Common myeloid progenitor, CD34-positive (primary cell): ENCODE results near the gene EDEM1.

Experiments used
- CTCF ChIA-PET: fragments of 350-600 bp; sonication (Branson Sonifier 250); formaldehyde crosslinking; loops from one replicate; lab custom pipeline; 2021; ENCODE audit warnings: antibody characterized with exemption; lab: Charles Lee
- POLR2A ChIA-PET: fragments of 350-600 bp; sonication (Branson Sonifier 250); formaldehyde crosslinking; loops from one replicate; lab custom pipeline; 2021; ENCODE audit warnings: antibody characterized with exemption; lab: Charles Lee
- DNase-seq, 3 donors: peaks; one replicate each; pipeline versions ENCODE4 v3.0.0 to v3.0.0-alpha.2; 2013
- H3K27ac ChIP-seq, 2 experiments: 1 replicate in 1 of 2; 2 replicates in 1 of 2; pipeline ENCODE4 v1.7.0; 2013; ENCODE audit warnings: inconsistent platforms in 2 of 2, low read length in 2 of 2, mild to moderate bottlenecking in 2 of 2, low read depth in 1 of 2, moderate library complexity in 1 of 2; ENCODE audit not compliant: severe bottlenecking in 2 of 2, insufficient read depth in 1 of 2, poor library complexity in 1 of 2
- H3K27me3 ChIP-seq, 5 experiments: replicated peaks in 2 of 5; 1 replicate in 3 of 5; 2 replicates in 2 of 5; pipeline versions ENCODE4 v1.6.1 to v1.7.0; 2013; ENCODE audit warnings: low read length in 4 of 5, mild to moderate bottlenecking in 2 of 5, moderate library complexity in 2 of 5, inconsistent platforms in 1 of 5; ENCODE audit not compliant: insufficient read depth in 5 of 5, control insufficient read depth in 4 of 5
- H3K36me3 ChIP-seq, 4 experiments: 1 replicate in 2 of 4; 2 replicates in 2 of 4; pipeline versions ENCODE4 v1.6.1 to v1.7.0; 2013; ENCODE audit warnings: low read length in 3 of 4, control low read depth in 1 of 4, mild to moderate bottlenecking in 1 of 4; ENCODE audit not compliant: control insufficient read depth in 4 of 4, insufficient read depth in 4 of 4
- H3K4me1 ChIP-seq, 4 experiments: 1 replicate in 3 of 4; 2 replicates in 1 of 4; pipeline versions ENCODE4 v1.6.1 to v1.7.1; 2013; ENCODE audit warnings: low read length in 3 of 4, mild to moderate bottlenecking in 3 of 4, control low read depth in 1 of 4, inconsistent platforms in 1 of 4, moderate library complexity in 1 of 4; ENCODE audit not compliant: control insufficient read depth in 4 of 4, insufficient read depth in 4 of 4; ENCODE audit errors: control extremely low read depth in 1 of 4
- H3K4me3 ChIP-seq, 7 experiments: 1 replicate in 4 of 7; 2 replicates in 3 of 7; pipeline versions ENCODE4 v1.5.1 to v1.7.0; 2013; ENCODE audit warnings: mild to moderate bottlenecking in 7 of 7, low read length in 6 of 7, moderate library complexity in 6 of 7, inconsistent platforms in 2 of 7, low read depth in 2 of 7, control low read depth in 1 of 7; ENCODE audit not compliant: insufficient read depth in 4 of 7, control insufficient read depth in 1 of 7; ENCODE audit errors: extremely low read depth in 1 of 7
- H3K9me3 ChIP-seq, 5 experiments: 1 replicate in 4 of 5; 2 replicates in 1 of 5; pipeline versions ENCODE4 v1.6.1 to v1.7.1; 2013; ENCODE audit warnings: low read length in 4 of 5, mild to moderate bottlenecking in 2 of 5, inconsistent platforms in 1 of 5, low read depth in 1 of 5, moderate library complexity in 1 of 5; ENCODE audit not compliant: control insufficient read depth in 4 of 5, insufficient read depth in 2 of 5; ENCODE audit errors: control extremely low read depth in 1 of 5
- WGBS: methylation state at CpG from one replicate; pipeline ENCODE4 v1.1.5; 2013; ENCODE audit not compliant: insufficient coverage; 5-methylcytosine and 5-hydroxymethylcytosine counted together

The EDEM1 gene

DNA sequence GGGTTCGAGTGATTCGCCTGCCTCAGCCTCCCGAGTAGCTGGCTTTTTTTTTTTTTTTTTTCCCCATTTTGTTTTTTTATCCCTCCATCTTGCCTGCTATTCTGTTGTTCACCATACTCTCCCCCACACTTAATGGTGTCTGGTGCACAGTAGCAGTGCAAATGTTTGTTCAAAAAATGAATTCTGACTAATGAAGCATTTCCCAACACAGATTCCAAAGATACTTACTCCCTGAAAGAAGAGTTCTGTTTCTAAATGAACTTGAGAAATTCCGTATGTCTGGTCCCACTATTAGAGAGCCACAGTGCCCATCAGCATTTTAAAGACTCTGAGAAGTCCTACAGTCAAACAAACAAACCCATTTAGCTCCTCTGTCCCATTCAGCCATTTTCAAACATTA, 9.5 kb downstream of the EDEM1 start:
- ChIA-PET POLR2A (no interaction called here), CTCF (interaction anchor here (0.8 to 3.7 kb wide), 9 partner anchors 9 to 74 kb away, joined by 3 to 13 read pairs (median 5); partner anchors contain the start of gene ARL8B)
- no peak for DNase-seq
- peak overlapping the region in 1 of 2 experiments; percentile 60 for H3K27ac ChIP-seq
- no peaks in the 10 kb centered on the region for H3K9me3 ChIP-seq
- 100% methylated on average over 3 of the region's 4 CpGs for WGBS
- no peaks in the 10 kb centered on the region for H3K27me3 ChIP-seq
- H3K4me3 ChIP-seq: no peak overlapping the region
- peaks cover 30 to 60% (median 38%) of the 10 kb centered on the region in 4 experiments for H3K4me1 ChIP-seq
- H3K36me3 ChIP-seq: peaks cover 9 to 39% (median 29%) of the 10 kb centered on the region in 4 experiments

DNA sequence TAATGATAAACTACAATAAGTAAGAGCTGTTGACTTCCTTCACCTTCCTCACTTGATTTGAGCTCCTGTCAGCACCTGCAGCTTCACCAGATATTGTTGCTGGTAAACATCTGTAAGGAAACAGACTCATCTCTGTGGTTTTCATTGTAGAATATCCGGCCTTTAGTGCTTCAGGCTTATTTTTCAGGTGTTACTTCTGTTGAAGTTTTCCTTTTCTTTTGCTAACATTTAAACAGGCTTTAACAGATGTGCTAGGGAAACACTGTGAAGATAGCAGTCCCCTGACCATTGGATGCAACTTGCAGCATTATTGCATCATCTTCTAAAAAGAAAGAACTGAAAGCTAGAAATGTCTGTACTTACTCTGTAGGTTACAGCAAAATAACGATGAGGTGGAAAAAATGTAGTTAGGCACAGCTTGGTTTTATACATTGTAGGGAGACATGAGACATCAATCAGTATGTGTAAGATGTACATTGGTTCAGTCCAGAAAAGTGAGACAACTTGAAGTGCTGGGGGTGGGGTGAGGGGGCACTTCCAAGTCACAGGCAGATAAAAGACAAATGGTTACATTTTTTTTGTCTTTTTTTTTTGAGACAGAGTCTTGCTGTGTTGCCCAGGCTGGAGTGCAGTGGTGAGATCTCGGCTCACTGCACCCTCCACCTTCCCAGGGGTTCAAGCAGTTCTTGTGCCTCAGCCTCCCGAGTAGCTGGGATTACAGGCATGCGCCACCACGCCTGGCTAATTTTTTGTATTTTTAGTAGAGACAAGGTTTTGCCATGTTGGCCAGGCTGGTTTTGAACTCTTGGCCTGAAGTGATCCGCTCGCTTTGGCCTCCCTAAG, 10.2 kb downstream of the EDEM1 start:
- Histone ChIP-seq H3K27me3 (no peaks in the 10 kb centered on the region), H3K4me3 (no peak overlapping the region), H3K36me3 (peaks cover 9 to 45% (median 34%) of the 10 kb centered on the region in 4 experiments), H3K9me3 (no peaks in the 10 kb centered on the region), H3K4me1 (peaks cover 25 to 53% (median 32%) of the 10 kb centered on the region in 4 experiments), H3K27ac (peak overlapping the region; percentile 13 to 60)
- 89% methylated on average over 6 of the region's 8 CpGs for WGBS
- CTCF ChIA-PET: interaction anchor here (0.8 to 3.7 kb wide), 8 partner anchors 9 to 75 kb away, joined by 3 to 13 read pairs (median 4); partner anchors contain the start of gene ARL8B
- POLR2A ChIA-PET: interaction anchor here (0.8 kb wide), 1 partner anchor 17 kb away, joined by 3 read pairs; no protein-coding TSS in a partner anchor
- DNase-seq: peak in 2 of 3 donors; percentile 53 to 73

DNA sequence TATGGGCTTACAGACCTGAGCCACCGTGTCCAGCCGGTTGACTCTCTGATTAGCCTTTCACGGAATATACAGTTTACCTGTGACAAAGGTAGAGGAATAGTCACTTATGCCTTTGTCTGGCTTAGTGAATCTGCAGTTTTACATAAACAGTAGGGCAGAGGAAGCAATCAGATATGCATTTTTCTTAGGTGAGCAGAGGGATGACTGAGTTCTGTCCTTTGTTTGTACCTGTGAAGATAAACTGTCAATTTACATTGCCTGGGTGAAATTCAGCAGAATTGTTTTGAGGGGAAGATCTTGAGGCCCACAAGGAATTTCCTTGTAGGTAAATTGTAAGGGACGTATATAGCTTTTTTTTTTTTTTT, 10.8 kb downstream of the EDEM1 start:
- no peaks in the 10 kb centered on the region for H3K9me3 ChIP-seq
- POLR2A ChIA-PET: interaction anchor here (0.6 to 0.8 kb wide), 2 partner anchors 17 to 487 kb away, joined by 3 to 6 read pairs; no protein-coding TSS in a partner anchor
- CTCF ChIA-PET: interaction anchor here (3.7 kb wide), 1 partner anchor 75 kb away, joined by 13 read pairs; the partner anchor contains the start of gene ARL8B
- WGBS: 96% methylated on average over 3 of the region's 4 CpGs
- H3K27ac ChIP-seq: peak overlapping the region; percentile 13 to 60
- peaks cover 9 to 51% (median 37%) of the 10 kb centered on the region in 4 experiments for H3K36me3 ChIP-seq
- no peak overlapping the region for H3K4me3 ChIP-seq
- no peaks in the 10 kb centered on the region for H3K27me3 ChIP-seq
- H3K4me1 ChIP-seq: peaks cover 19 to 48% (median 32%) of the 10 kb centered on the region in 4 experiments
- DNase-seq: no peak

DNA sequence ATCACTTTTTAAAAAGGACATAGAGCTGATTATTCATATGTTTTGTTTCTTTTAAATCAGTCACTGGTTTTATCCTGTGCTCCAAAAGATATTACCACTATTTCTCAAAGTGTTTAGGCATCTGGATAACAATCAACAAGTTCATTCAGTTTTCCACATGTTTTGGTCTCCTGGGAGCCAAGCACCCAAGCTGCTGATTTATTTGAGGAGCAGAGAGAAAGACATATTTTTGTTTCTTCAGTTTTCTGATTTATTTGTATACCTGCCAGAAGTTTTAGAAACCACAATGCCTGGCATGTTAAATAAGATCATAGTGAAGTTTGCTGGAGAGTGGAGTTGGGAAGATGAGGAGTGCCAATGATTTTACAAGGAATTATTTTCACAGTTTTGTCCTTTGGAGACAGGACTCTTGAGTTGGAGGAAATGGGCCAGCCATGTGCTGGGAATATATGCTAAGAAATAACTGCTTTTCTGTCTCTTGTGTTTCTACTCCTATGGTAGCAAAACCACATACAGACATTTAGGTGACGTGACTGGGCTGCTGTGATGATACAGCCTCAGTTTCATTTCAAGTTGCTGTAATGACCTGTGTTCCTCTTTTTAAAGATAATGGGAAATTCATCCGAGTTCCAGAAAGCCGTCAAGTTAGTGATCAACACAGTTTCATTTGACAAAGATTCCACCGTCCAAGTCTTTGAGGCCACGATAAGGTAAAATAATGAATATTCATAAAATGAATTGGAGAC, 11.7 kb downstream of the EDEM1 start:
- Histone ChIP-seq H3K27ac (no peak overlapping the region), H3K4me1 (peaks cover 19 to 47% (median 32%) of the 10 kb centered on the region in 4 experiments), H3K27me3 (no peaks in the 10 kb centered on the region), H3K9me3 (no peaks in the 10 kb centered on the region), H3K36me3 (peaks cover 14 to 60% (median 40%) of the 10 kb centered on the region in 4 experiments), H3K4me3 (no peak overlapping the region)
- POLR2A ChIA-PET: interaction anchor here (0.6 kb wide), 1 partner anchor 488 kb away, joined by 6 read pairs; no protein-coding TSS in a partner anchor
- CTCF ChIA-PET: no interaction called here
- peak in 2 of 3 donors; percentile 38 to 49 for DNase-seq
- WGBS: 79% methylated on average over 2 of the region's 5 CpGs

DNA sequence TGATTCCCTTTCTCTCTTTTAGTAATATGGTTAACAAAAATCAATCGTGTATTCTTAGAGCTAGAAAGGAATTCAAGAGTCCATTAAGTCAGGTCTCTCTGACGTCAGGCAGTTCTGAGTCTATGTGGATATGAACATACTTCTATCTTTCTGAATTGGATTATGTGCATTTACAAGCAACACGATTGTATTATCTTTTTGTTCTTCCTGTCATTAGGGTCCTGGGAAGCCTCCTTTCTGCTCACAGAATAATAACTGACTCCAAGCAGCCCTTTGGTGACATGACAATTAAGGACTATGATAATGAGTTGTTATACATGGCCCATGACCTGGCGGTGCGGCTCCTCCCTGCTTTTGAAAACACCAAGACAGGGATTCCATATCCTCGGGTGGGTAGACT, 14.0 kb downstream of the EDEM1 start:
- Histone ChIP-seq H3K4me1 (peaks cover 8 to 23% (median 13%) of the 10 kb centered on the region in 4 experiments), H3K27ac (no peak overlapping the region), H3K4me3 (no peak overlapping the region), H3K27me3 (no peaks in the 10 kb centered on the region), H3K9me3 (no peaks in the 10 kb centered on the region), H3K36me3 (peaks cover 22 to 78% (median 56%) of the 10 kb centered on the region in 4 experiments)
- POLR2A ChIA-PET: no interaction called here
- CTCF ChIA-PET: no interaction called here
- no peak for DNase-seq
- no CpG with 5 or more reads among the region's 6 CpGs for WGBS

DNA sequence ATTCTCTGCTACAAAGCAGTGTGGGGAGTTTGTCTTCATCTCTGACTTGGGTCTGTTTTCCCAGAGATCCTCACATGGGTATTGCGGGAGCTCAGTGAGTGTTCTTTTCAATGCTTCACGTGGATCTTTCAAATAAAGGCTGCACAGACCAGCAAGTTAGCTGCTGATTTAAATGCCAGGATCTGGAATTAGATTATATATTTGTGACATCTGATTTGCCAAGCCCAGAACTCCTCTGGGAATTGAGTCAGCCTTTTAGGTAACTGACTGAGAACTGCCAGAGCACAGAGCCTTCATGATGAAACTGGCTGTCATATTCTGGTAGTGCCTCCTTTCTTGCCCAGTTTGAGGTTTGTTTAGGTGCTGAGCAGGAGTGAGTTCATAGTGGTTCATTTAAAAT, 14.7 kb downstream of the EDEM1 start:
- WGBS: 95% methylated on average over 2 of the region's 2 CpGs
- no peaks in the 10 kb centered on the region for H3K27me3 ChIP-seq
- POLR2A ChIA-PET: no interaction called here
- H3K9me3 ChIP-seq: no peaks in the 10 kb centered on the region
- no peak overlapping the region for H3K4me3 ChIP-seq
- no peak overlapping the region for H3K27ac ChIP-seq
- H3K4me1 ChIP-seq: peaks cover 8 to 16% (median 12%) of the 10 kb centered on the region in 4 experiments
- peaks cover 27 to 82% (median 59%) of the 10 kb centered on the region in 4 experiments for H3K36me3 ChIP-seq
- no peak for DNase-seq
- CTCF ChIA-PET: interaction anchor here (1.2 kb wide), 1 partner anchor 64 kb away, joined by 3 read pairs; no protein-coding TSS in a partner anchor
